Esophagus squamous epithelium (tissue), 4 donors: Measurements from ENCODE around the gene MAD1L1.

Experiments used
- CTCF ChIP-seq, 6 experiments: fragments of 450-650 bp in 4 of 6; fragments of 200-600 bp in 2 of 6; sonication (generic) in 2 of 6; IDR thresholded peaks; one replicate each; pipeline ENCODE4 v1.5.1; 2016 to 2019; ENCODE audit warnings: antibody characterized with exemption in 6 of 6, mild to moderate bottlenecking in 4 of 6, moderate library complexity in 4 of 6
- POLR2A ChIP-seq, 4 donors: fragments of 450-650 bp; IDR thresholded peaks; one replicate each; pipeline ENCODE4 v1.6.1; 2017; ENCODE audit warnings: antibody characterized with exemption in 4 of 4, mild to moderate bottlenecking in 4 of 4, moderate library complexity in 3 of 4

DNA sequence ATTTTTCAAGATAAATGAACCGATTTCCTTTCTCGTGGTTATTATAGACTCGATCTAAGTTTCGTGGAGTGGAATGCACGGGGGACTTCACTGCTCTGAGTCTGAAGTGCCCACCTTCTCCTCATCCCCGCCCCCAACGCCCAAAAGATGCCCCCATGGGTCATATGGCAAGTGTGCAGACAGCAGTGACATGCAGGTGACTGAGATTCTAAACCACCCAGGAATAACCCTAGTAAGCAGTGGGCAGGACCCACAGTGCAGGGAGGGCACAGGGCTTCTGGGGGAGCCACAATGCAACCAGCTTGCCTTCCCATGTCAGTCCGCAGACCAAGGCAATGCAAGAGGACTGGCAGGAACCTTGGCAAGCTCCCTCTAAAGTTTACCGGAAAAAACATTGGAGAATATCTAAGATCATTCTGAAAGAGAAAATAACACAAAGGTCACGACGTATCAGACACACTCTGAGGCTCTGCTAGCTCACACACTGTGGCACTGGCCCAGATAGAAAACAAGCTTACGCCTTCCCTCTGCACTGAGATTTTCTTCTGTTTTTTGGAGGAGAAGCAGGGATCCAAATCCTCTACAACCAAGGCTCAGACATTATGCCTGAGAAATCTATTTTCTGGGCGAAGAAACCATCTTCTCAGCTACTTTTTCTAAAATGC is 239.6 kb downstream of the MAD1L1 start:
- no peak for TF ChIP-seq POLR2A (IDR thresholded peaks at IDR 0.05)
- no peak for TF ChIP-seq CTCF (IDR thresholded peaks at IDR 0.05)
